BJ (cell line): ENCODE data around the gene ZNHIT3. TPM values are rescaled to one million over a fixed set of nuclear protein-coding genes. Genes with fewer than 3 reads are reported as not detected.

ENCODE experiments used
- CTCF ChIA-PET: fragments of 350-600 bp; formaldehyde crosslinking; extraction: SDS; loops from one replicate; lab custom pipeline; 2021; ENCODE audit warnings: antibody characterized with exemption, inconsistent platforms; lab: Yijun Ruan, JAX
- POLR2A ChIA-PET: fragments of 300-600 bp; sonication (Branson Sonifier 250); formaldehyde crosslinking; extraction: SDS; loops from one replicate; lab custom pipeline; 2021; ENCODE audit warnings: antibody characterized with exemption; lab: Charles Lee
- DNase-seq: peaks from one replicate; pipeline ENCODE4 v3.0.0-alpha.2; 2011; ENCODE audit warnings: low read depth
- H3K27me3 ChIP-seq: 2 replicates; pipeline ENCODE4 v1.6.0; 2011; ENCODE audit warnings: low read length; ENCODE audit not compliant: control insufficient read depth, insufficient read depth
- H3K36me3 ChIP-seq: 2 replicates; pipeline ENCODE4 v1.5.1; 2011; ENCODE audit warnings: low read length; ENCODE audit not compliant: control insufficient read depth, insufficient read depth
- H3K4me3 ChIP-seq: 2 replicates; pipeline ENCODE4 v1.5.1; 2011; ENCODE audit warnings: low read depth, mild to moderate bottlenecking, control low read depth, low read length
- polyA plus RNA-seq: library from polyadenylated mRNA; depleted of rRNA; stranded (reverse); fragments of >200 nt; gene quantifications from 2 replicates; pipeline ENCODE4 v1.2.3, GENCODE V29; 2011
- TF ChIP-seq, protein P1 (sequence below): IDR thresholded peaks from 2 replicates; pipeline ENCODE4 v1.5.1; 2011; ENCODE audit warnings: low read depth, mild to moderate bottlenecking, control low read depth, inconsistent platforms, low read length, moderate library complexity; ENCODE audit not compliant: insufficient read depth

The ZNHIT3 gene
- polyA plus RNA-seq, 1 experiment = 43.6 TPM

DNA sequence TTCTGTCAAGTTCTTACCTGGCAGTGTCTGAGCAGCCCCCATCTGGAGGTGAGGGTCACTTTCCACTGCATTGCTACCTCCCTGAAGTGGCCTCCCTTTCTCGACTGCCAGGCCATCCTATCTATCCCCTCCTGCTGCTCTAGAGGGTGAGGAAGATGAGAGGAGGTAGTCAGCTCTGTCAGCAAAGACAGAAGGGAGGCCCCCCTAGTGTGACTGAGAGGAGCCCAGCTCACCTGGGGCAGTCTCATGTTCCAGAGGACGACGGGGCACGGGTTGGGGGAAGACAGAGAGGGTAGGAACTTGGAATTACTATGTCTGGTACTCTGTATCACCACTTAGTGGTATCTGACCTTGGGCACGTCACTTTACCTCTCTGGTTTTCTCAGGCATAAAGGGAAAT is 26.2 kb downstream of the ZNHIT3 start:
- DNase-seq = no peak
- ChIA-PET POLR2A (no interaction called here), CTCF (interaction anchor here (1.0 to 1.3 kb wide), 2 partner anchors 17 to 21 kb away, joined by 3 read pairs; no protein-coding TSS in a partner anchor)
- Histone ChIP-seq H3K27me3 (no peaks in the 10 kb centered on the region), H3K36me3 (peaks cover 23% of the 10 kb centered on the region), H3K4me3 (no peak overlapping the region)
- TF ChIP-seq, protein P1, sequence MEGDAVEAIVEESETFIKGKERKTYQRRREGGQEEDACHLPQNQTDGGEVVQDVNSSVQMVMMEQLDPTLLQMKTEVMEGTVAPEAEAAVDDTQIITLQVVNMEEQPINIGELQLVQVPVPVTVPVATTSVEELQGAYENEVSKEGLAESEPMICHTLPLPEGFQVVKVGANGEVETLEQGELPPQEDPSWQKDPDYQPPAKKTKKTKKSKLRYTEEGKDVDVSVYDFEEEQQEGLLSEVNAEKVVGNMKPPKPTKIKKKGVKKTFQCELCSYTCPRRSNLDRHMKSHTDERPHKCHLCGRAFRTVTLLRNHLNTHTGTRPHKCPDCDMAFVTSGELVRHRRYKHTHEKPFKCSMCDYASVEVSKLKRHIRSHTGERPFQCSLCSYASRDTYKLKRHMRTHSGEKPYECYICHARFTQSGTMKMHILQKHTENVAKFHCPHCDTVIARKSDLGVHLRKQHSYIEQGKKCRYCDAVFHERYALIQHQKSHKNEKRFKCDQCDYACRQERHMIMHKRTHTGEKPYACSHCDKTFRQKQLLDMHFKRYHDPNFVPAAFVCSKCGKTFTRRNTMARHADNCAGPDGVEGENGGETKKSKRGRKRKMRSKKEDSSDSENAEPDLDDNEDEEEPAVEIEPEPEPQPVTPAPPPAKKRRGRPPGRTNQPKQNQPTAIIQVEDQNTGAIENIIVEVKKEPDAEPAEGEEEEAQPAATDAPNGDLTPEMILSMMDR = no peak

DNA sequence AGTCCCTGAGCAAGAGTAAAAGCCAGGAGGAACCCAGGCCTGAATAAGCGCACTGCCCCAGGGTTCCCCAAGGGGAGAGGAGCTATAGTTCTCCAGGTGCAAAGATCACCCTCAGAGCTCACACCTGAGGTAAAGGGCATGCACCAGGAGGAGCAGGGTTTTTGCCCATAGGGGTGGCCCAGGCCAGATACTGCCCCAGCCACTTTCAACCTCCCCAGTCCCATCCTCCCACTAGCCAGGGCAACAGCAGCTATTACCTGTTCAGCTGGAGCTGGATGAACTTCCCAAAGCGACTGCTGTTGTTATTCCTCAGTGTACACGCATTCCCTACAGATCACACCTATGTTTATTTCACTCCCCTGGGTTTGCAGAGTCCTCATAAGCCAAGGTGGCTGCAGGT is 28.4 kb downstream of the ZNHIT3 start:
- no peak for DNase-seq
- POLR2A ChIA-PET = no interaction called here
- Histone ChIP-seq H3K4me3 (no peak overlapping the region), H3K27me3 (no peaks in the 10 kb centered on the region), H3K36me3 (peaks cover 23% of the 10 kb centered on the region)
- CTCF ChIA-PET = no interaction called here
- TF ChIP-seq, protein P1 = no peak

DNA sequence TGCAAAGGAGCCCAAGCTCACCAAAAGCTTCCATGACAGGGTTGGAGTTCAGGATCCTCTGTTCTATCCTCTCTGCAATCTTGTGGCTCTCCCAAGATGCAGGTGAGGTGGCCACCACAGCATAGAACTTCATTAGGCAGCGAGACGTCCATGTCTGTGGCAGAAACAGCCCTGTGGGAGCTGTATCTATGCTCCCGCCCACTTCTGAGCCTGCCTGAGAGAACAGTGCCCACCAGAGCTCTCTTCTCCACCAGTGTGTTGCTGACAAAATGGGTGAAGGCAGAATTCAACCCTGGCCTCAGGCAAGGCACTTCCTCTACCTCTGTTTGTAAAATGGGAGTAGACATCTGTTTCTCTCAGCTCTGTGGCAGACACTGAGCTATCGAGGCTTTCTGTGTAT is 29.4 kb downstream of the ZNHIT3 start:
- no peak for DNase-seq
- CTCF ChIA-PET = interaction anchor here (0.6 kb wide), 2 partner anchors 17 to 1014 kb away, joined by 3 read pairs; no protein-coding TSS in a partner anchor
- POLR2A ChIA-PET = no interaction called here
- H3K27me3 ChIP-seq = no peaks in the 10 kb centered on the region
- peaks cover 18% of the 10 kb centered on the region for H3K36me3 ChIP-seq
- no peak overlapping the region for H3K4me3 ChIP-seq
- TF ChIP-seq, protein P1 = no peak

DNA sequence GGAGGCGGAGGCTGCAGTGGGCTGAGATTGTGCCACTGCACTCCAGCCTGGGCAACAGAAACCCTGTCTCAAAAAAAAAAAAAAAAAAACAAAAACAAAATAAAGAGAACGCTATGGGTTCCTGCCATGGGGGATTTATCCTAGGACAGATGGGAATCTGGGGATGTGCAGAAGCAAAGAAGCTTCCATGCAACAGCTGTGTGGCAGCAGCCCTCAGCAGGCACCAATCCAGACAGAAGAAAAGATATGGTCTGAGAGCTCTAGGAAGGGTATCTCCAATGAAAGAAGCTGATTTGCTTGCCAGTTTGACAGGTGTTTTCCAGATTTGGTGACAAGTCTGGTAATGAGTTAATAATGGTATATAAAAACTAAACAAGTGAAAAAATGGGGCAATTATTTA is 36.6 kb downstream of the ZNHIT3 start:
- ChIA-PET CTCF (no interaction called here), POLR2A (interaction anchor here (0.6 kb wide), 1 partner anchor 494 kb away, joined by 3 read pairs; no protein-coding TSS in a partner anchor)
- TF ChIP-seq, protein P1 = no peak
- no peaks in the 10 kb centered on the region for H3K27me3 ChIP-seq
- peaks cover 15% of the 10 kb centered on the region for H3K36me3 ChIP-seq
- no peak overlapping the region for H3K4me3 ChIP-seq
- DNase-seq = no peak

DNA sequence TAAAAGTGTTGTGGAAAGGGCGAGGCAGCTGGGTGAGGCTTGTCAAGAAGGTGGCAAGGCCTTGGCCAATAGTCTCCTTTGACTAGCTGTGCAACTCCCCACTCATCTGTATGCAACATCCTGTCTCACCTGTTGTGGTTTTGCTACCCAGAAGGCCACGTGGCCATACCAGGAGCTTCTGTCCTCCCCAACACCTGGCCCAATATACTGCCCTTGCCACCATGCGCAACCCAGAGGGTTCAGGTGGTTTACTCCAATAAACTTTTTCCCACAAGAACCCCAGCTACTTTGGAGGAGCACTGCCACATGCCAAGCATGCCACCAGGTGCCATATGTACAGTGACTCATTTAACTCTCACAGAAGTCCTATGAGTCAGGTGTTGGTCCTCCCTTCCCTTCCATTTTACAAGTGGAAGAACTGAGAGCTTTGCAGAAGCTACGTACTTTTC is 38.0 kb downstream of the ZNHIT3 start:
- TF ChIP-seq, protein P1 = no peak
- H3K36me3 ChIP-seq = peaks cover 15% of the 10 kb centered on the region
- CTCF ChIA-PET = interaction anchor here (0.8 kb wide), 1 partner anchor 9 kb away, joined by 3 read pairs; no protein-coding TSS in a partner anchor
- no peak for DNase-seq
- H3K4me3 ChIP-seq = no peak overlapping the region
- POLR2A ChIA-PET = no interaction called here
- no peaks in the 10 kb centered on the region for H3K27me3 ChIP-seq
